ENCODE measurements around the gene MCF2L2. TPM values are rescaled to one million over a fixed set of nuclear protein-coding genes. Genes with fewer than 3 reads are reported as not detected.

MCF2L2 gene
- total and polyA plus RNA-seq, 2 donors from 2014 or later: 0.32 to 1.7 TPM

DNA sequence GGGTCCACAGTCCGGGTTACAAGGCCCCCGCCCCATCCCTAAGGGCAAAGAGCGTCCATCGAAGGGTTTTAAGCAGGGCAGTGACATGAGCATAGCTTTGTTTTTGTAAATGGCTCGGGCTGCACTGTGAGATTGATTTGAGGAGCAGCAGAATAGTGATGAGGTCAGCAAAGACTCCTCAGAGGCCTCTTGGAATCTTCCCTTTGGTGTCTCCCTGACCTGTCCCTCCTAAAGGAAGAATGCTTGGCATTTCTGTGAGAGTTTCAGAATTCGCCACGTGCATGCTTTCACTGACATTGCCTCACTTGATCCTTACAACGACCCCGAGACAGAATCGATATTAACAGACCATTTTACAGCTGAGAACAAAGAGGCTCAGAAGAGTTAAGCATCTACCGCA lies 286.2 kb downstream of the MCF2L2 start:
- TF ChIP-seq, protein P1, sequence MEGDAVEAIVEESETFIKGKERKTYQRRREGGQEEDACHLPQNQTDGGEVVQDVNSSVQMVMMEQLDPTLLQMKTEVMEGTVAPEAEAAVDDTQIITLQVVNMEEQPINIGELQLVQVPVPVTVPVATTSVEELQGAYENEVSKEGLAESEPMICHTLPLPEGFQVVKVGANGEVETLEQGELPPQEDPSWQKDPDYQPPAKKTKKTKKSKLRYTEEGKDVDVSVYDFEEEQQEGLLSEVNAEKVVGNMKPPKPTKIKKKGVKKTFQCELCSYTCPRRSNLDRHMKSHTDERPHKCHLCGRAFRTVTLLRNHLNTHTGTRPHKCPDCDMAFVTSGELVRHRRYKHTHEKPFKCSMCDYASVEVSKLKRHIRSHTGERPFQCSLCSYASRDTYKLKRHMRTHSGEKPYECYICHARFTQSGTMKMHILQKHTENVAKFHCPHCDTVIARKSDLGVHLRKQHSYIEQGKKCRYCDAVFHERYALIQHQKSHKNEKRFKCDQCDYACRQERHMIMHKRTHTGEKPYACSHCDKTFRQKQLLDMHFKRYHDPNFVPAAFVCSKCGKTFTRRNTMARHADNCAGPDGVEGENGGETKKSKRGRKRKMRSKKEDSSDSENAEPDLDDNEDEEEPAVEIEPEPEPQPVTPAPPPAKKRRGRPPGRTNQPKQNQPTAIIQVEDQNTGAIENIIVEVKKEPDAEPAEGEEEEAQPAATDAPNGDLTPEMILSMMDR (IDR thresholded peaks at IDR 0.05; ENCODE audit: borderline replicate concordance, extremely low read depth, insufficient read depth): no peak
- intact Hi-C loops (cut with DNase I): no loop called here
- FAIRE-seq: no peak

DNA sequence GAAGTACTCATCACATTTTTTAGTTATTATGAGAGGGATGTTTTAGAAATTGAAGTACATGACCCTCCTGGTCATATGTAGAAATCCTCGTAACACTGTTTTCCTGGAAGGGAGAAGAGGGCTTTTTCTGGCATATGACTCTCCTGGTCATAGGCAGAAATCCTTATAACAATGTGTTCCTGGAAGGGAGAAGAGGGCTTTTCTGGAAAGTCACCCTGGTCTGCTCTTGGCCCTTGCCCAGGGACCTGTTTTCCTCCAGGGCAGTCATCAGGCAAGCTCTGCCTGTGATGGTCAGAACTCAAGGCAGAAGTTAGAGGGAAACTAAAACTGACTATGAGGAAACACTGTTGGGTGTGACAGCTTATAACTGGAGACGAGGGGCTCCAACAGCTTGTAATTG lies 293.6 kb downstream of the MCF2L2 start:
- DNase-seq (no peak), FAIRE-seq (no peak)
- H3K9me3 ChIP-seq (ENCODE audit: control insufficient read depth in 2 of 3, insufficient read depth in 1 of 3, low read length in 3 of 3): peaks cover 0 to 2% (median 0%) of the 10 kb centered on the region in 3 donors
- no peak overlapping the region for H3K4me3 ChIP-seq (ENCODE audit: low read length in 3 of 3)
- no peak overlapping the region for H3K27ac ChIP-seq (ENCODE audit: low read depth in 2 of 2, low read length in 2 of 2)
- intact Hi-C loops (cut with DNase I): no loop called here
- H3K36me3 ChIP-seq (ENCODE audit: control insufficient read depth in 2 of 3, insufficient read depth in 3 of 3, low read length in 3 of 3): no peaks in the 10 kb centered on the region
- H3K27me3 ChIP-seq (ENCODE audit: control insufficient read depth, insufficient read depth, low read length): no peaks in the 10 kb centered on the region
- TF ChIP-seq, protein P1 (IDR thresholded peaks at IDR 0.05; ENCODE audit: borderline replicate concordance, extremely low read depth, insufficient read depth): no peak
- H3K4me1 ChIP-seq (ENCODE audit: control insufficient read depth in 2 of 3, insufficient read depth in 2 of 3, low read depth in 1 of 3, low read length in 3 of 3): no peaks in the 10 kb centered on the region
- no peak overlapping the region for H3K9ac ChIP-seq (ENCODE audit: low read length in 3 of 3)

More for the DNA sequence above, 286.2 kb downstream of the MCF2L2 start:
- no peak overlapping the region for H3K27ac ChIP-seq (ENCODE audit: low read depth in 2 of 2, low read length in 2 of 2)
- H3K9ac ChIP-seq (ENCODE audit: low read length in 3 of 3): no peak overlapping the region
- H3K36me3 ChIP-seq (ENCODE audit: control insufficient read depth in 2 of 3, insufficient read depth in 3 of 3, low read length in 3 of 3): no peaks in the 10 kb centered on the region
- H3K4me3 ChIP-seq (ENCODE audit: low read length in 3 of 3): no peak overlapping the region
- peaks cover 0 to 2% (median 0%) of the 10 kb centered on the region in 3 donors for H3K9me3 ChIP-seq (ENCODE audit: control insufficient read depth in 2 of 3, insufficient read depth in 1 of 3, low read length in 3 of 3)
- no peaks in the 10 kb centered on the region for H3K4me1 ChIP-seq (ENCODE audit: control insufficient read depth in 2 of 3, insufficient read depth in 2 of 3, low read depth in 1 of 3, low read length in 3 of 3)
- H3K27me3 ChIP-seq (ENCODE audit: control insufficient read depth, insufficient read depth, low read length): no peaks in the 10 kb centered on the region
- DNase-seq: peak in 1 of 5 donors; percentile 7

DNA sequence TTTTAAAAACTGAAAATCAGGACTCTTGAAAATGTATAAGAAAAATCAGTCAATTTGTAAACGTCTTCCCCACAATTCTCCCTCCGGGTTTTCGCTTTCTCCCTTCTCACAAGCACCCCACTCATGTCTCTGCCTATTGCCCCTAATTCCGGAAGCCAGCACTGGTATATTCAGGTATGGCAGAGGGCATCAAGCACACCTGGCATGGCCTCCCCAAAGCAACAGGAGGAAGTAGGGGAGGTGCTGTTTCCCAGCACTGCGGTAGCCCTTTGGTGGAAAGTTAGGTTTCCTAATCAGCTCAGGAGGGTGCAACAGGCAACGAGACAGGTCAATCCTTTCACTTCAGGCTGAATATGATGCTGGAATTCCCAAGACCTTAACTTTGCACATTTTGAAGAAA lies 296.0 kb downstream of the MCF2L2 start:
- no peak overlapping the region for H3K4me3 ChIP-seq (ENCODE audit: low read length in 3 of 3)
- TF ChIP-seq, protein P1 (IDR thresholded peaks at IDR 0.05; ENCODE audit: borderline replicate concordance, extremely low read depth, insufficient read depth): no peak
- H3K9me3 ChIP-seq (ENCODE audit: control insufficient read depth in 2 of 3, insufficient read depth in 1 of 3, low read length in 3 of 3): peaks cover 0 to 12% (median 0%) of the 10 kb centered on the region in 3 donors
- intact Hi-C loops (cut with DNase I): no loop called here
- FAIRE-seq (no peak), DNase-seq (no peak)
- H3K27me3 ChIP-seq (ENCODE audit: control insufficient read depth, insufficient read depth, low read length): no peaks in the 10 kb centered on the region
- H3K4me1 ChIP-seq (ENCODE audit: control insufficient read depth in 2 of 3, insufficient read depth in 2 of 3, low read depth in 1 of 3, low read length in 3 of 3): no peaks in the 10 kb centered on the region
- H3K27ac ChIP-seq (ENCODE audit: low read depth in 2 of 2, low read length in 2 of 2): no peak overlapping the region
- no peaks in the 10 kb centered on the region for H3K36me3 ChIP-seq (ENCODE audit: control insufficient read depth in 2 of 3, insufficient read depth in 3 of 3, low read length in 3 of 3)
- H3K9ac ChIP-seq (ENCODE audit: low read length in 3 of 3): no peak overlapping the region

DNA sequence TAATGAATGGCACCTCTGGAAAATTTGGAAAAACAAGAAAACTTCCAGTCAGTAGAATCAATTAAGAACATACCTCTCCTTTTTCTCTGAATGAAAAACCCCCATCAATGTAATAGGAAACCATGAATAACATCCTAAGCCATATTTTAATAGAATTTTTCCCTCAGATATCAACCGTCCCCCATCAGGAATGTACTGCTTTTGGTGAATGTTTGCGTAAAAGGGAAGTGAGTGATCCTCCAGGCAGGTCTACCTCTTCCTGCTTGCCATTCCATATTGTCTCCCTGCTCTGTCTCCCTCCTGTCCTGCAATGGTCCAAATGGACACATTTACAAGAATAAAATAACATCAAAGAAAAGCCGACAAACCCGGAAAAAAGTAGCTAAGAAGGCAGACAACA lies 296.7 kb downstream of the MCF2L2 start:
- intact Hi-C loops (cut with DNase I): no loop called here
- TF ChIP-seq, protein P1 (IDR thresholded peaks at IDR 0.05; ENCODE audit: borderline replicate concordance, extremely low read depth, insufficient read depth): no peak
- Histone ChIP-seq H3K27ac (ENCODE audit: low read depth in 2 of 2, low read length in 2 of 2) (no peak overlapping the region), H3K4me3 (ENCODE audit: low read length in 3 of 3) (no peak overlapping the region), H3K9ac (ENCODE audit: low read length in 3 of 3) (no peak overlapping the region), H3K4me1 (ENCODE audit: control insufficient read depth in 2 of 3, insufficient read depth in 2 of 3, low read depth in 1 of 3, low read length in 3 of 3) (no peaks in the 10 kb centered on the region), H3K36me3 (ENCODE audit: control insufficient read depth in 2 of 3, insufficient read depth in 3 of 3, low read length in 3 of 3) (no peaks in the 10 kb centered on the region), H3K27me3 (ENCODE audit: control insufficient read depth, insufficient read depth, low read length) (no peaks in the 10 kb centered on the region), H3K9me3 (ENCODE audit: control insufficient read depth in 2 of 3, insufficient read depth in 1 of 3, low read length in 3 of 3) (peaks cover 0 to 12% (median 0%) of the 10 kb centered on the region in 3 donors)
- DNase-seq: no peak
- FAIRE-seq: no peak

Measured in kidney (tissue), 14 donors.